ENCODE results near the gene OR1I1. TPM values are rescaled to one million over a fixed set of nuclear protein-coding genes. Genes with fewer than 3 reads are reported as not detected.
"Not testable (repeated sequence)": the region's sequence is repeated elsewhere in the genome, so short reads cannot be mapped to it uniquely, and the experiment has no call there.

Gene OR1I1
- polyA plus RNA-seq, 4 donors: 0.03 to 0.06 (median 0.04) TPM; not detected in 1

DNA sequence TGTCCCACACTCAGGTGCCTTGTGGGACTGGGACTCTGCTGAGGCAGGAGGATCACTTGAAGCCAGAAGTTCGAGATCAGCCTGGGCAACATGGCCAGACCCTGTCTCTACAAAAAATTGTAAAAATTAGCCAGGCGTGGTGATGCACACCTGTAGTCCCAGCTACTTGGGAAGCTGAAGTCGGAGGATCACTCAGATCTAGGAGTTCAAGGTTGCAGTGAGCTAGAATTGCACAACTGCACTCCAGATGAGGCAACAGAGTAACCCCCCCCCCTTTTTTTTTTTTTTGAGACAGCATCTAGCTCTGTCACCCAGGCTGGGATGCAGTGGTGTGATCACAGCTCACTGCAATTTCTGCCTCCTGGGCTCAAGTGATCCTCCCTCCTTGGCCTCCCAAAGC, 14.2 kb downstream of the OR1I1 start:
- DNase-seq (ENCODE audit: low read depth in 4 of 4, low spot score in 3 of 4): no peak

DNA sequence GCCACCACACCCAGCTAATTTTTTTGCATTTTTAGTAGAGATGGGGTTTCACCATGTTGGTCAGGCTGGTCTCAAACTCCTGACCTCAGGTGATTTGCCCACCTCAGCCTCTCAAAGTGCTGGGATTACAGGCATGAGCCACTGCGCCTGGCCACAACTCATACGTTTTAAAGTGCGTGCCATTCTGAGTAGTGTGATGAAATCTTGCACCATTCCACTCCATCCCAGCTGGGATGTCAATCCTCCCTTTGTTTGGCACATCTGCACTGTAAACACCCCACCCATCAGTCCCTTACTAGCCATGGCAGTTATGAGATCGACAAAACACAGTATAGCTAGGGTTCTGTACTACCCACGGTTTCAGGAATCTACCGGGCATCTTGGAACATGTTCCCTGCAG, 16.0 kb downstream of the OR1I1 start:
- not testable (repeated sequence) for DNase-seq (ENCODE audit: low read depth in 4 of 4, low spot score in 3 of 4)

DNA sequence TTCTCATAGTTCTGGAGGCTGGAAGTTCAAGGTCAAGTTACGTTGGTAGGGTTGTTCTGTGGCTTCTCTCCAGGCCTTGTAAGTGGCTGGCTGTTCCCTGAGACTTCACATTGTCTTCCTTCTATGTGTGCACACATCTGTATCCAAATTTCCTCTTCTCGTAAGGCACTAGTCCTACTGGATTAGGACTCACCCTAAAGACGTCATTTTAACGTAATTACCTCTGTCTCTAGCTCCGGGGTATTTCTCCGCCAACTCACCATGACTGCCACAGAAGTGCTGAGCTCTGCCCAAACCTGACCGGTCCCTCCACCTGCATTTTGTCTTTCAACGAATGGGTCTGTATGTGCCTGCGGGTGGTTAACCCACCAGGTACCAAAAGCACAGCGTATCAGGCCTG, 16.4 kb downstream of the OR1I1 start:
- DNase-seq (ENCODE audit: low read depth in 4 of 4, low spot score in 3 of 4): no peak

DNA sequence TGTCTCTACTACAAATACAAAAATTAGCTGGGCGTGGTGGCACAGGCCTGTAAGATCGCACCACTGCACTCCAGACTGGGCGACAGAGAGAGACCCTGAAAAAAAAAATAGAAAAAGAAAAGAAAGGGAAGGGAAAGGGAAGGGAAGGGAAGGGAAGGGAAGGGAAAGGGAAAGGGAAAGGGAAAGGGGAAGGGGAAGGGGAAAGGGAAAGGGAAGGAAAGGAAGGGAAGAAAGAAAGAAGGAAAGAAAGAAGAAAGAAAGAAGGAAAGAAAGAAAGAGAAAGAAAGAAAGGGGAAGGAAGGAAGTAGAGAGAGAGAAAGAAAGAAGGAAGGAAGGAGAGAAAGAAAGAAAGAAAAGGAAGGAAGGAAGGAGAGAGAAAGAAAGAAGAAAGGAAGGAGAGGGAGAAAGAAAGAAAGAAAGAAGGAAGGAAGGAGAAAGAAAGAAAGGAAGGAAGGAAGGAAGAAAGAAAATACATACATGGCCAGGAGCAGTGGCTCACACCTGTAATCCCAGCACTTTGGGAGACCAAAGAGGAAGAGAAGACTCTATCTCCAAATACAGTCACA, 17.1 kb downstream of the OR1I1 start:
- no peak for DNase-seq (ENCODE audit: low read depth in 4 of 4, low spot score in 3 of 4)

DNA sequence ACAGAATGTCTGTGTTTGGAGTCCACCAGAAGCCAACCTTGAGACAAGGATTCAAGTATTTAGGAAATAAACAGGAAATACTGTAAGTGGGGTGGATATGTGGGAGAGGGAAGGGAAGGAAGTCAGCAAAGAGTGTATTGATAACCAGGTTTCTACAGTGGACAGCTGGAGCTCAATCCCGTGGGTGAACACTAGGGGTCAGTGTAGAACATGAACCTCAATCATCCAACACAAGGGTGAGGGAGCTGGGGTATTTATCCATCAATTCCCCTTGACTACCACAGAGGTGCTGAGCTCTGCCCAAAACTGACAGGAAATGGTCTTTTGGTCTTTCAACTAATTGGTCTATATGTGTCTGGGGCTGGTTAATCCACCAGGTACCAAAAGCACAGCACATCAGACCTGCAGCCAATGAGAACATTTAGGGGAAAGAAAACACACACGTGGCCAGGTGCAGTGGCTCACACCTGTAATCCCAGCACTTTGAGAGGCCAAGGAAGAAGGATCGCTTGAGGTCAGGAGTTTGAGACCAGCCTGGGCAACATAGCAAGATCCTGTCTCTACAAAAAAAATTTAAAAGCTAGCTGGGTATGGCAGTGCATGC, 19.6 kb downstream of the OR1I1 start:
- DNase-seq (ENCODE audit: low read depth in 4 of 4, low spot score in 3 of 4): no peak

DNA sequence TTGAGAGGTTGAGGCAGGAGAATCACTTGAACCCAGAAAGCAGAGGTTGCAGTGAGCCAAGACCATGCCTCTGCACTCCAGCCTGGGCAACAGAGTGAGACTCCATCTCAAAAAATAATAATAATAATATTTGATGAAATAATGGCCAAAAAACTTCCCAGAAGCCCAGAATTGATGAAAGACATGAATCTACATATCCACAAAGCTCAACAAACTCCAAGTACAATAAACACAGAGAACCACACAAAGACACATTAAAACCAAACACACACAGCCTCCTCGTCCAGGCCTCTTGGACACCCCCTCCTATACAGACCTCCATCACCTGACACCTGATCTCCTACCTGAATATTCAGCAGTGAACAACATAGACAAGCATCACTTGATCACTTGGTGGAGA, 22.0 kb downstream of the OR1I1 start:
- DNase-seq (ENCODE audit: low read depth in 4 of 4, low spot score in 3 of 4): no peak

DNA sequence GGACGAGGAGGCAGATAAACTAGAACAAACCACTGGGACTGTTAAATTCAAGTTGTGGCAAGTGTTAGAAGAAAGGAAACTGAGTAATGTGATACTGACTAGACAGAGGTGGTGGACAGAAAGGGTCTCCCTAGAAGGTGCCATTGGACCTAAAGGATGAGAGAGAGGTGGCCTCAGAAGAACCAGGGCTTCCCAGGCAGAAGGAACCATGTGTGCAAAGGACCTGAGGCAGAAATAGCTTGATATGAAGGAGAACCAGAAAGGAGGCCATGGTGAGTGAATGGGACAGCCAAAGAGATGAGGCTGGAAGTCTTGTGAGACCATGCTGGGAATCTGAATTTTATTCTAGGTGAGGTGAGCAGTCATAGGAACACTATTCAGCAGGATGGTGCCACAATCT, 22.4 kb downstream of the OR1I1 start:
- no peak for DNase-seq (ENCODE audit: low read depth in 4 of 4, low spot score in 3 of 4)

DNA sequence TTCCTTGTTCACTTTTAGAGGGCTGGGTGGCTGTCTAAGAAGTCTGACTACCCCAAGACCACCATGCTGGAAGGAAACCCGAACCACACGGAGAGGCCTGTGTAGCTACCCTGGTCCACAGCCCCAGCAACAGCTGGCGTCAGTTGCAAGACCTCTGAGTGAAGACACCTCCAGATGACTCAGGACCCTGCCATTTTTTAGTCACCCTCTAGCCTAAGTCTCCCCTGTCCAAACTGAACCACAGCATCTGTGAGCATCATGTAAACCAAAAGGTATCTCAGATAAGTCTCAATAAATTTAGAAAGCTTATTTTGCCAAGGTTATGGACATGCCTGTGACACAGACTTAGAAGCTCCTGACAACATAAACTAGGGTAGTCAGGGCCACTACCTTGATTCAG, 23.0 kb downstream of the OR1I1 start:
- no peak for DNase-seq (ENCODE audit: low read depth in 4 of 4, low spot score in 3 of 4)

DNA sequence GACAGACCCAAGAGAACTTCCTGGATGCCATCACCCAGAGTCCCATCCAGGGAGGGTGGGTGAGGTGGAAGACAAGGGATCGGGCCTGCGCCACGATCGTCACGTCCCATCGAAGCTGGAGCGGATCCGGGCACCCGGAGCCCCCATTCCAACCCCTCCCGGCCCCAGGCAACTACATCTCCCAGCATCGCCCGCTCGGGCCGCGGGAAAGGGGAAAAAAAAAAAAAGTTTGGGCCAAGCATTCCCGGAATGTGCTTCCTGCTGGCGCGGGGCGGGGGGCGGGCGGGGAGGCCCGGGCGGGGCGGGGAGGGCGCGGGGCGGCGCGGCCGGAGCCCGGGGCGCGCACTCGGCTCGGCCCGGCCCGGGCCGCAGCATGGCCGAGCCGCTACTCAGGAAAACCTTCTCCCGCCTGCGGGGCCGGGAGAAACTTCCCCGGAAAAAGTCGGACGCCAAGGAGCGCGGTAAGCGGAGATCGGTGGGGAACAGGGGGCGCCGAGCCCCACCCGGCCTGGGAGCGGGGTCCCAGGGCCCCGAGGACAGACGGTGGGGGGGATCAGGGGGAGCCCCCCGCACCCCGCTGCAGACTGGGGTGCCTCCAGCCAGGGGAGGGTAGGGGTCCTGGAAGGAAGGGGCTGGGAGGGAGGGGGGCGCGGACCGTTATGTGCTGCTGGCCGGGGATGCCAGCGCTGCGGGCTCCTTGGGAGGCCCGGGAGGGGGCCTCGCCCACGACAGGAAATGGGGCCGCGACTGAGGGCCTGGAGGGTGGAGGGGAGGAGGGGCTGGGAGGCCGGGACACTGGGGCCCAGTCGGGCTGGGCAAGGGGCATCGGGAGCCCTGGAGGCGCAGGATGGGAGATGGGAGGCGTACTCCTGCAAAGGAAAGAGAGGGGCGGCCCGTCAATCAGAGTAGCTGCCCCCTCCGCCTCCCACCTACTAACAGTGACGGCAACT, 25.3 kb downstream of the OR1I1 start, which contains the start of gene SYDE1:
Gene SYDE1 (plus strand): TSS at position 341 of the 950 bp plus-strand sequence. CDS start 33 bp downstream, at position 374.
- DNase-seq (ENCODE audit: low read depth in 4 of 4, low spot score in 3 of 4): peak in 2 of 4 donors; percentile 47 to 56

DNA sequence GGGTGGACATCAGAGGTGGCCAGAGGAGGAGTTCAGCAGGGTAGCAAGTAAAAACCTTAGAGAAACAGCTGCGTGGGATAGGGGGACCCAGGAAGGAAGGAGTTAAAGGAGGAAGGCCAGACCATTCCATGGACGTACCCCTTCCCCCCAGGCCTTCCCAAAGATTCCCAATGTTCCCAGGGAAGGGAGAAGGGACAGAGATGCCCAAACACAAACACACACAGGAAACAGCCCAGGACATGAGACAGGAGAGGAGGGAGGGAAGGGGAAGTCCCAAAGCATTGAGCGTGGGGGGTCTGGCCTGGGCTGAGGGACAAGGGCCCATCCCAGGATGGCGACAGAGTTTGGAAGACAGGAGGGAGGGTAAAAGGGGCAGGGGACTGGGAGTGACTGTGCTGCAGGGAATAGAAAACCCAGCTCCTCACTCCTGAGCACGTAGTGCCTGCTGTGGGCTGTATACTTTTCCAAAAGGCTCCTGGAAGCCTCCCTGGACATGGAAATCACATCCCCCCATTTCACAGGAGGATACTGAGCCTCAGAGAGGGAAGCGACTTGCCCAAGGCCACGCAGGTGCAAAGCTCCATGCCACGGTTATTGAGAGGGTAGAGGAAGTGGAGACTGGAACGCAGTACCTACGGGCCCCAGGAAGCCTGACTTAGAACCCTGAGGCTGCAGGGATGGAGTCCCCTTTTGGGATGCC, 26.3 kb downstream of the OR1I1 start:
- DNase-seq (ENCODE audit: low read depth in 4 of 4, low spot score in 3 of 4): no peak

DNA sequence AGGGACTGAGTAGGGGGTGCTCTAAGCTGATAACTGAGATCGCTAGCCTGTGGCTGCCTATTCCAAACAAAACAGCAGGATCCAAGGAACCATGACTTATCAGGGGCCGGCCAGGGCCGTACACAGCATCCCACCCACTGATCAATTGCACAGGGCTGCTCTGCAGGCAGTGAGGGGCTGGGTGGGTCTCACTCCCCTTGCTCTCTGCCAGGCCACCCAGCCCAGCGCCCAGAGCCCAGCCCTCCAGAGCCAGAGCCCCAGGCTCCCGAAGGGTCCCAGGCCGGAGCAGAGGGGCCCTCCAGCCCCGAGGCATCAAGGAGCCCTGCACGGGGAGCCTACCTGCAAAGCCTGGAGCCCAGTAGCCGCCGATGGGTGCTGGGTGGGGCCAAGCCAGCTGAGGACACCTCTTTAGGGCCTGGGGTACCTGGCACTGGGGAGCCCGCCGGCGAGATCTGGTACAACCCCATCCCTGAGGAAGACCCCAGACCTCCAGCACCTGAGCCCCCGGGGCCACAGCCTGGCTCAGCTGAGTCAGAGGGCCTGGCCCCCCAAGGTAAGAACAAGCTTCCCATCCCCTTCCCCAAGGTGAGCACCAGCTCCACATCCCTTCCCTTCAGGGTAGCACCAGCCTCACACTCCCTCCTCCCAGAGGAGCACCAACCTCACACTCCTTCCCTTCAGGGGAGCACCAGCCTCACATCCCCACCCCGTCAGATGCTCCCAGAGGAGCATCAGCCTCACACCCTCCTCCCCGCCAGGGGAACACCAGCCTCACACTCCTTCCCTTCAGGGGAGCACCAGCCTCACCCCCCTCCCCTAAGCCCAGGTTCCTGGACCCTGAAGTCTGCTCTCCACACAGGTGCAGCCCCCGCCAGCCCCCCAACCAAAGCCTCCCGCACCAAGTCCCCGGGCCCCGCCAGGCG, 27.1 kb downstream of the OR1I1 start:
- no peak for DNase-seq (ENCODE audit: low read depth in 4 of 4, low spot score in 3 of 4)

DNA sequence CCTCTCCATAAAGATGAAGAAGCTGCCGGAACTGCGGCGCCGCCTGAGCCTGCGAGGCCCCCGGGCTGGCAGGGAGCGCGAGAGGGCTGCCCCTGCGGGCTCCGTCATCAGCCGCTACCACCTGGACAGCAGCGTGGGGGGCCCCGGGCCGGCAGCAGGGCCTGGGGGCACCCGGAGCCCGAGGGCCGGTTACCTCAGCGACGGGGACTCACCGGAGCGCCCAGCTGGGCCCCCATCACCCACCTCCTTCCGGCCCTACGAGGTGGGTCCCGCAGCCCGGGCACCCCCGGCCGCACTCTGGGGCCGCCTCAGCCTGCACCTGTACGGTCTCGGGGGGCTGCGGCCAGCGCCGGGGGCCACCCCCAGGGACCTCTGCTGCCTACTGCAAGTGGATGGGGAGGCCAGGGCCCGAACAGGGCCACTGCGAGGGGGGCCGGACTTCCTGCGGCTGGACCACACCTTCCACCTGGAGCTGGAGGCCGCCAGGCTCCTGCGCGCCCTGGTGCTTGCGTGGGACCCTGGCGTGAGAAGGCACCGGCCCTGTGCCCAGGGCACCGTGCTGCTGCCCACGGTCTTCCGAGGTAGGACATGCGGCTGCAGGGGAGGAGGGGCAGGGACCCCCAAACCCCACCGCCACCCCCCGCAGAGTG, 27.9 kb downstream of the OR1I1 start:
- no peak for DNase-seq (ENCODE audit: low read depth in 4 of 4, low spot score in 3 of 4)

DNA sequence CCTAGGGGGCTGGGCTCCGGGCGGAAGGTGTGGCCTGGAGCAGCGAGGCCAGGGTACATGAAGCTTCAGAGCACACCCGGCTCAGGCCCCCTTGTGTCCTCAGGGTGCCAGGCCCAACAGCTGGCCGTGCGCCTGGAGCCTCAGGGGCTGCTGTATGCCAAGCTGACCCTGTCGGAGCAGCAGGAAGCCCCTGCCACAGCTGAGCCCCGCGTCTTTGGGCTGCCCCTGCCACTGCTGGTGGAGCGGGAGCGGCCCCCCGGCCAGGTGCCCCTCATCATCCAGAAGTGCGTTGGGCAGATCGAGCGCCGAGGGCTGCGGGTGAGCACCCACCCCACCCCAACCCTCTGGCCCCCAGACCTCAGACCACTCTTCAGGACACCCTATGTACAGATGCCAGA, 28.4 kb downstream of the OR1I1 start:
- no peak for DNase-seq (ENCODE audit: low read depth in 4 of 4, low spot score in 3 of 4)

DNA sequence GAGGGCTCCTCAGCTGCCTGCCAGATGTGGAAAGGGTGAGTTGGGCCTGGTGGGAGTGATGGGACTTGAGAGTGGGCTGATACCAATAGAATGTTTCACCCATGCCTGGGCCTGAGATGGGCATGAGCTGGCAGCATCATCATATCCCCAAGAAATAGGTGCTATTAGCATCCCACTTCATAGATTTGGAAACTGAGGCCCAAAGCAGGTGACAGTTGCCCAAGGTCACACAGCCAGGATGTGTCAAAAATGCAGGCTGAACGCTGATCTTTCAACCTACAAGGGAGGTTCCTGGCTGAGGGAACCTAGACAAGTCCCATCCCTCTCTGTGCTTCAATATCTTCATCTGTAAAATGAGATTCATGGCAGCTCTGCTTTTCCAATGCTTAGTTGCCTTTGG, 29.7 kb downstream of the OR1I1 start:
- DNase-seq (ENCODE audit: low read depth in 4 of 4, low spot score in 3 of 4): no peak

DNA sequence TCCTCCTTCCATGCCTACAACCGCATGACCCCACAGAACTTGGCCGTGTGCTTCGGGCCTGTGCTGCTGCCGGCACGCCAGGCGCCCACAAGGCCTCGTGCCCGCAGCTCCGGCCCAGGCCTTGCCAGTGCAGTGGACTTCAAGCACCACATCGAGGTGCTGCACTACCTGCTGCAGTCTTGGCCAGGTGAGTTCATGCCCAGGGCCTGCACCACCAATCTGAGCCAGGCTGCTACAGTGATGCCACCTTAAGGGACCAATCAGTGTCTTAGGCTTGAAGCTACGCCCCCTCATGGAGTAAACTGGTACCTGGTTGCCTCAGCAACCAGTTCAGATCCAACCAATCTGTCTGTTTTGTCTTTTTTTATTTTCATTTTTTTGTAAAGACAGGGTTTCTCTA, 30.4 kb downstream of the OR1I1 start:
- no peak for DNase-seq (ENCODE audit: low read depth in 4 of 4, low spot score in 3 of 4)

DNA sequence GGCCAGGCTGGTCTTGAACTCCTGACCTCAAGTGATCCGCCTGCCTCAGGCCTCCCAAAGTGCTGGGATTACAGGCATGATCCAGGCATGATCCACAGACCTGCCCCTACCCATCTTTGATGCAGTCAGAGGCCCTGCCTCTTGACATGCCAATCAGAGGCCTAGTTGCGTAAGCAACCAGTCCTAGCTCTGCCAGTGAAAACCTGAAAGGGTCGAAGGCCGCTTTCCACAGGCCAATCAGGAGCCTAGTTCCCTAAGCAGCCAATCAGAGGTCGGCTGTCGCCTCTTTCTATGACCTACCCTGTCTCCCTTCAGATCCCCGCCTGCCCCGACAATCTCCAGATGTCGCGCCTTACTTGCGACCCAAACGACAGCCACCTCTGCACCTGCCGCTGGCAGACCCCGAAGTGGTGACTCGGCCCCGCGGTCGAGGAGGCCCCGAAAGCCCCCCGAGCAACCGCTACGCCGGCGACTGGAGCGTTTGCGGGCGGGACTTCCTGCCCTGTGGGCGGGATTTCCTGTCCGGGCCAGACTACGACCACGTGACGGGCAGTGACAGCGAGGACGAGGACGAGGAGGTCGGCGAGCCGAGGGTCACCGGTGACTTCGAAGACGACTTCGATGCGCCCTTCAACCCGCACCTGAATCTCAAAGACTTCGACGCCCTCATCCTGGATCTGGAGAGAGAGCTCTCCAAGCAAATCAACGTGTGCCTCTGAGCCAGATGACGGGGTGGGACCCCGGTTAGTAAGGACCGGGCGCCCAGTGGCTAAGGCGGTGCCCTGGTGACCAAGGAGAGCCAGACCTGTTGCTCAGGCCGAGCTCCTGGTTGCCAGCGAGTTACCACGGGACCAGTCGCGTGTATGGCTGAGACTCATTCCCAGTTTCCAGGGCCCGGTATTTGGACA, 31.5 kb downstream of the OR1I1 start:
- no peak for DNase-seq (ENCODE audit: low read depth in 4 of 4, low spot score in 3 of 4)

DNA sequence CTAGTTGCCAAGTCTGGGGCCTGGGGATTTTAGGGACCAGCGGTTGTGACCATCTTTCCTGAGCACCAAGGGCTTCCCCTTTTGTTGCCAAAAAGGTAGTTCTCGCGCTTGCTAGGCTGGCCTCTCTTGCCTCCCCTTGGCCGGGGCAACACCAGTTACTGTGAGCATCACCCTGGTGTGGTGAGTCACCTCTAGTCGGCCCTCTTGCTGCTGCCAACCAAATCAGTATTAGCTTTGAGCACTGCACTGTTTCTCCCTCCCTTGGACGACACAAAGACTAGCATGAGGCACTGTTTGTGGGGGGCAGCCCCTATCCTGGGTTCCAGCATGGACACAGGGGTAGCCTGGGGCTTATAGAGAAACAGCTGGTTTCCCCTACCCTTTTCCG, 32.1 kb downstream of the OR1I1 start:
- DNase-seq (ENCODE audit: low read depth in 4 of 4, low spot score in 3 of 4): no peak

DNA sequence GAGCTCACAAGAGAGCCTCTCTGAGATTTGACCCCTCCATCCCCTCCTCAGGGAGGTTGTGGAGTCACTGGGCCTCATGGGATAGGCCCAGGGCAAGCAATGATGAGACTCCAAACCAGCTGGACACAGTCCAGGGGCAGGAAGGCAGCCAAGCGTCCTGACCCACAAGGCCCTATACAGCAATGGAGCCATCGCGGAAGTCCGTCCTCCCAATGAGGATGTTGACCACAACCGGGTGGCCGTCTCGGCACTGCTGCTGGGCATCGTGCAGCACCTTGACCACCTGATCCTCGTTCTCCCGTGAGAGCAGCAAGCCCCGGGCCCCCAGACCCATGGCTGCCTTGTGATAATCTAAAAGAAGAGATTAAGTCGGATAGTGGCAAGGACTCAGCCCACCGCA, 33.1 kb downstream of the OR1I1 start:
- DNase-seq (ENCODE audit: low read depth in 4 of 4, low spot score in 3 of 4): no peak
